MM.1S (cell line): Measurements from ENCODE around the gene FAM240A.

Experiments used
- DNase-seq: peaks from one replicate; pipeline ENCODE4 v3.0.0-alpha.2; 2015
- H2AFZ ChIP-seq: fragments of 300-600 bp; sonication (generic); 2 replicates; pipeline ENCODE4 v1.6.0; 2016; ENCODE audit warnings: antibody characterized with exemption, low read length
- H3F3A ChIP-seq: fragments of 300-600 bp; sonication (generic); 2 replicates; pipeline ENCODE4 v1.6.1; 2016; ENCODE audit warnings: mild to moderate bottlenecking, antibody characterized with exemption, low read length, moderate library complexity, mixed read lengths; ENCODE audit not compliant: insufficient read depth
- H3K27ac ChIP-seq: fragments of 300-600 bp; sonication (generic); 2 replicates; pipeline ENCODE4 v1.5.1; 2016; ENCODE audit warnings: mild to moderate bottlenecking, low read length
- H3K27me3 ChIP-seq: fragments of 300-600 bp; sonication (generic); replicated peaks from 2 replicates; pipeline ENCODE4 v1.6.0; 2016; ENCODE audit warnings: low read length; ENCODE audit not compliant: insufficient read depth
- H3K36me3 ChIP-seq: fragments of 300-600 bp; sonication (generic); replicated peaks from 2 replicates; pipeline ENCODE4 v1.6.1; 2016; ENCODE audit warnings: mild to moderate bottlenecking, low read length, mixed read lengths; ENCODE audit not compliant: insufficient read depth
- H3K4me1 ChIP-seq: fragments of 300-600 bp; sonication (generic); 2 replicates; pipeline ENCODE4 v1.6.1; 2016; ENCODE audit warnings: low read length, mixed read lengths
- H3K4me2 ChIP-seq: fragments of 300-600 bp; sonication (generic); 2 replicates; pipeline ENCODE4 v1.6.0; 2016; ENCODE audit warnings: low read depth, low read length
- H3K4me3 ChIP-seq: fragments of 300-600 bp; sonication (generic); 2 replicates; pipeline ENCODE4 v1.5.1; 2016; ENCODE audit warnings: low read length, mixed read lengths
- H3K79me2 ChIP-seq: fragments of 300-600 bp; sonication (generic); 2 replicates; pipeline ENCODE4 v1.6.1; 2016; ENCODE audit warnings: mixed run types, low read length, mixed read lengths
- H3K9ac ChIP-seq: fragments of 300-600 bp; sonication (generic); 2 replicates; pipeline ENCODE4 v1.6.1; 2016; ENCODE audit warnings: low read length, mixed read lengths
- H3K9me2 ChIP-seq: fragments of 300-600 bp; sonication (generic); replicated peaks from 2 replicates; pipeline ENCODE4 v1.6.1; 2016; ENCODE audit warnings: mild to moderate bottlenecking, low read length, mixed read lengths; ENCODE audit not compliant: insufficient read depth
- H3K9me3 ChIP-seq: fragments of 300-600 bp; sonication (generic); replicated peaks from 2 replicates; pipeline ENCODE4 v1.6.1; 2016; ENCODE audit warnings: mild to moderate bottlenecking, low read length, mixed read lengths; ENCODE audit not compliant: insufficient read depth
- H4K20me1 ChIP-seq: fragments of 300-600 bp; sonication (generic); 2 replicates; pipeline ENCODE4 v1.6.1; 2016; ENCODE audit warnings: mild to moderate bottlenecking, low read length, moderate library complexity, mixed read lengths; ENCODE audit not compliant: insufficient read depth
- EZH2 ChIP-seq: fragments of 300-600 bp; sonication (generic); optimal IDR thresholded peaks from 2 replicates; pipeline ENCODE3; 2017; ENCODE audit warnings: low read depth, mild to moderate bottlenecking, antibody characterized with exemption, low read length, mixed read lengths
- EZH2phosphoT487 ChIP-seq: fragments of 300-600 bp; sonication (generic); IDR thresholded peaks from 2 replicates; pipeline ENCODE4 v1.6.1; 2018; ENCODE audit warnings: antibody characterized with exemption, low read length
- TF ChIP-seq, protein P1 (sequence below): fragments of 300-600 bp; sonication (generic); IDR thresholded peaks from 2 replicates; pipeline ENCODE4 v1.5.1; 2016; ENCODE audit warnings: antibody characterized with exemption, low read length, mixed read lengths

Gene FAM240A

GRCh38 chr3:46593979-46594378, 18.3 kb upstream of the FAM240A start:
- no peaks in the 10 kb centered on the region for H3K4me1 ChIP-seq
- H3F3A ChIP-seq, result no peaks in the 10 kb centered on the region
- H3K9ac ChIP-seq, result no peak overlapping the region
- no peaks in the 10 kb centered on the region for H3K27me3 ChIP-seq
- no peaks in the 10 kb centered on the region for H3K9me2 ChIP-seq
- H3K4me3 ChIP-seq, result no peak overlapping the region
- H3K36me3 ChIP-seq, result no peaks in the 10 kb centered on the region
- H2AFZ ChIP-seq, result no peak overlapping the region
- H3K9me3 ChIP-seq, result no peaks in the 10 kb centered on the region
- no peaks in the 10 kb centered on the region for H3K79me2 ChIP-seq
- H4K20me1 ChIP-seq, result no peaks in the 10 kb centered on the region
- TF ChIP-seq EZH2phosphoT487 (no peak), EZH2 (no peak)
- TF ChIP-seq, protein P1, sequence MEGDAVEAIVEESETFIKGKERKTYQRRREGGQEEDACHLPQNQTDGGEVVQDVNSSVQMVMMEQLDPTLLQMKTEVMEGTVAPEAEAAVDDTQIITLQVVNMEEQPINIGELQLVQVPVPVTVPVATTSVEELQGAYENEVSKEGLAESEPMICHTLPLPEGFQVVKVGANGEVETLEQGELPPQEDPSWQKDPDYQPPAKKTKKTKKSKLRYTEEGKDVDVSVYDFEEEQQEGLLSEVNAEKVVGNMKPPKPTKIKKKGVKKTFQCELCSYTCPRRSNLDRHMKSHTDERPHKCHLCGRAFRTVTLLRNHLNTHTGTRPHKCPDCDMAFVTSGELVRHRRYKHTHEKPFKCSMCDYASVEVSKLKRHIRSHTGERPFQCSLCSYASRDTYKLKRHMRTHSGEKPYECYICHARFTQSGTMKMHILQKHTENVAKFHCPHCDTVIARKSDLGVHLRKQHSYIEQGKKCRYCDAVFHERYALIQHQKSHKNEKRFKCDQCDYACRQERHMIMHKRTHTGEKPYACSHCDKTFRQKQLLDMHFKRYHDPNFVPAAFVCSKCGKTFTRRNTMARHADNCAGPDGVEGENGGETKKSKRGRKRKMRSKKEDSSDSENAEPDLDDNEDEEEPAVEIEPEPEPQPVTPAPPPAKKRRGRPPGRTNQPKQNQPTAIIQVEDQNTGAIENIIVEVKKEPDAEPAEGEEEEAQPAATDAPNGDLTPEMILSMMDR, result no peak
- H3K27ac ChIP-seq, result no peak overlapping the region
- H3K4me2 ChIP-seq, result no peak overlapping the region
- DNase-seq, result no peak

DNA sequence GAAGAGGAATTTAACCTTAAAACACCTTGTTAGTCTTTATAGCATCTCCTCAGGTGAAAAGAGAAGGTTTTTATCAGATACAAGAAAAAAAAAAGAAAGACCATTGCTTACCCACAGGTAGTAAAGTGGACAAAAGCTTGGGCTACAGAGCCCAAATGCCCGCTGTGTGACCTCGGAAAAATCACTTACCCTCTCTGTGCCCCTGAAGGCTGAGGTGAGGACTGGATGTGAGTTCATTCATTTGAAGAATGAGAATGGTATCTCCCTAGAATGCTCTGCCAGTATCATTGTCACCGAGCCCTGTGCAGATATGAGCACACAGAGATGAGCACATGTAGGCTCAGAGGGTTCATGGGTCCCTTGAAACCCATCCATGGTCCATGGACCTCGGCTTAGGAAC, 17.6 kb upstream of the FAM240A start:
- no peaks in the 10 kb centered on the region for H3K9me3 ChIP-seq
- H3K4me2 ChIP-seq, result no peak overlapping the region
- DNase-seq, result no peak
- H3K9ac ChIP-seq, result no peak overlapping the region
- H3K27me3 ChIP-seq, result no peaks in the 10 kb centered on the region
- TF ChIP-seq, protein P1, result no peak
- TF ChIP-seq EZH2 (no peak), EZH2phosphoT487 (no peak)
- no peaks in the 10 kb centered on the region for H3K4me1 ChIP-seq
- H3F3A ChIP-seq, result no peaks in the 10 kb centered on the region
- no peak overlapping the region for H2AFZ ChIP-seq
- no peaks in the 10 kb centered on the region for H3K79me2 ChIP-seq
- no peaks in the 10 kb centered on the region for H3K36me3 ChIP-seq
- H3K4me3 ChIP-seq, result no peak overlapping the region
- H3K27ac ChIP-seq, result no peak overlapping the region
- no peaks in the 10 kb centered on the region for H4K20me1 ChIP-seq
- H3K9me2 ChIP-seq, result no peaks in the 10 kb centered on the region

GRCh38 chr3:46595819-46596314, 16.5 kb upstream of the FAM240A start:
- H3K9me3 ChIP-seq, result no peaks in the 10 kb centered on the region
- no peaks in the 10 kb centered on the region for H3K36me3 ChIP-seq
- H3K4me1 ChIP-seq, result no peaks in the 10 kb centered on the region
- H3K4me2 ChIP-seq, result no peak overlapping the region
- DNase-seq, result no peak
- no peaks in the 10 kb centered on the region for H3F3A ChIP-seq
- no peak overlapping the region for H2AFZ ChIP-seq
- H3K4me3 ChIP-seq, result no peak overlapping the region
- no peaks in the 10 kb centered on the region for H3K79me2 ChIP-seq
- no peak for TF ChIP-seq EZH2
- TF ChIP-seq, protein P1, result no peak
- TF ChIP-seq EZH2phosphoT487, result no peak
- H4K20me1 ChIP-seq, result no peaks in the 10 kb centered on the region
- no peaks in the 10 kb centered on the region for H3K9me2 ChIP-seq
- H3K9ac ChIP-seq, result no peak overlapping the region
- H3K27me3 ChIP-seq, result no peaks in the 10 kb centered on the region
- H3K27ac ChIP-seq, result no peak overlapping the region
